ENCODE measurements around the gene SLIT1. TPM values are rescaled to one million over a fixed set of nuclear protein-coding genes. Genes with fewer than 3 reads are reported as not detected.

SLIT1 gene
- polyA plus RNA-seq, 1 donor (not counting 4 experiments of a cell fraction or from before 2014, with no cell fraction given), result 0.01 TPM

GRCh38 chr10:97018251-97019212 is 167.2 kb downstream of the SLIT1 start:
- Histone ChIP-seq H3K79me2 (ENCODE audit: control insufficient read depth, insufficient read depth, low read length) (no peaks in the 10 kb centered on the region), H4K20me1 (ENCODE audit: control insufficient read depth, extremely low read depth, insufficient read depth, low read length) (no peaks in the 10 kb centered on the region), H3K4me1 (ENCODE audit: control insufficient read depth, extremely low read depth, insufficient read depth, low read length) (no peaks in the 10 kb centered on the region), H3K4me2 (ENCODE audit: control insufficient read depth, extremely low read depth, insufficient read depth, low read depth, low read length) (no peak overlapping the region), H3K9me3 (ENCODE audit: control insufficient read depth, low read depth, low read length) (no peaks in the 10 kb centered on the region), H3K27me3 (ENCODE audit: control insufficient read depth, extremely low read depth, insufficient read depth, low read length) (peaks cover 11% of the 10 kb centered on the region), H3K36me3 (ENCODE audit: control insufficient read depth in 2 of 2, extremely low read depth in 1 of 2, insufficient read depth in 2 of 2, low read length in 2 of 2) (no peaks in the 10 kb centered on the region), H3K4me3 (ENCODE audit: control insufficient read depth in 2 of 3, extremely low read depth in 1 of 3, insufficient read depth in 2 of 3, low read depth in 1 of 3, low read length in 3 of 3) (no peak overlapping the region), H3K9me1 (ENCODE audit: control insufficient read depth, extremely low read depth, insufficient read depth, low read length) (no peaks in the 10 kb centered on the region), H3K9ac (ENCODE audit: control insufficient read depth, extremely low read depth, insufficient read depth, low read length) (no peak overlapping the region), H3K27ac (ENCODE audit: control insufficient read depth, insufficient read depth, low read length) (no peak overlapping the region), H2AFZ (ENCODE audit: control insufficient read depth, low read length) (no peak overlapping the region)
- FAIRE-seq (no peak), DNase-seq (ENCODE audit: low read depth, low spot score) (no peak)
- TF ChIP-seq EZH2 (IDR thresholded peaks at IDR 0.05; ENCODE audit: low read length), result no peak
- no peak for TF ChIP-seq CTCF (optimal IDR thresholded peaks at IDR 0.05 in 1 of 3, IDR thresholded peaks at IDR 0.05 in 1 of 3, conservative IDR thresholded peaks at IDR 0.05 in 1 of 3; ENCODE audit: extremely low read depth in 1 of 3, insufficient read depth in 2 of 3, low read length in 3 of 3)
- dilution Hi-C loops (cut with MboI; ENCODE audit: extremely low pct_ligation_motif_present, low sequenced_read_pairs), result no loop called here

- no peak overlapping the region for H2AFZ ChIP-seq (ENCODE audit: control insufficient read depth, low read length)
- dilution Hi-C loops (cut with MboI; ENCODE audit: extremely low pct_ligation_motif_present, low sequenced_read_pairs), result no loop called here
- H3K4me3 ChIP-seq (ENCODE audit: control insufficient read depth in 2 of 3, extremely low read depth in 1 of 3, insufficient read depth in 2 of 3, low read depth in 1 of 3, low read length in 3 of 3), result no peak overlapping the region
- H3K36me3 ChIP-seq (ENCODE audit: control insufficient read depth in 2 of 2, extremely low read depth in 1 of 2, insufficient read depth in 2 of 2, low read length in 2 of 2), result no peaks in the 10 kb centered on the region
- H3K9me3 ChIP-seq (ENCODE audit: control insufficient read depth, low read depth, low read length), result no peaks in the 10 kb centered on the region
- H3K4me2 ChIP-seq (ENCODE audit: control insufficient read depth, extremely low read depth, insufficient read depth, low read depth, low read length), result no peak overlapping the region
- H3K4me1 ChIP-seq (ENCODE audit: control insufficient read depth, extremely low read depth, insufficient read depth, low read length), result no peaks in the 10 kb centered on the region
- no peak overlapping the region for H3K9ac ChIP-seq (ENCODE audit: control insufficient read depth, extremely low read depth, insufficient read depth, low read length)
- H3K9me1 ChIP-seq (ENCODE audit: control insufficient read depth, extremely low read depth, insufficient read depth, low read length), result no peaks in the 10 kb centered on the region
- no peaks in the 10 kb centered on the region for H3K79me2 ChIP-seq (ENCODE audit: control insufficient read depth, insufficient read depth, low read length)
- no peak for FAIRE-seq
- no peaks in the 10 kb centered on the region for H4K20me1 ChIP-seq (ENCODE audit: control insufficient read depth, extremely low read depth, insufficient read depth, low read length)
- H3K27ac ChIP-seq (ENCODE audit: control insufficient read depth, insufficient read depth, low read length), result no peak overlapping the region
- TF ChIP-seq EZH2 (IDR thresholded peaks at IDR 0.05; ENCODE audit: low read length), result no peak
- no peak for TF ChIP-seq CTCF (optimal IDR thresholded peaks at IDR 0.05 in 1 of 3, IDR thresholded peaks at IDR 0.05 in 1 of 3, conservative IDR thresholded peaks at IDR 0.05 in 1 of 3; ENCODE audit: extremely low read depth in 1 of 3, insufficient read depth in 2 of 3, low read length in 3 of 3)
- DNase-seq (ENCODE audit: low read depth, low spot score), result no peak
- peaks cover 11% of the 10 kb centered on the region for H3K27me3 ChIP-seq (ENCODE audit: control insufficient read depth, extremely low read depth, insufficient read depth, low read length)
Measured at GRCh38 chr10:97017474-97017903, 168.3 kb downstream of the SLIT1 start.

Data from keratinocyte (primary cell).